ENCODE measurements around the gene GRIFIN. TPM values are rescaled to one million over a fixed set of nuclear protein-coding genes. Genes with fewer than 3 reads are reported as not detected.

The GRIFIN gene
- total and polyA plus RNA-seq, 9 of the 15 experiments (the other 6 are each of a cell fraction or from before 2014, with no cell fraction given), result not detected

DNA sequence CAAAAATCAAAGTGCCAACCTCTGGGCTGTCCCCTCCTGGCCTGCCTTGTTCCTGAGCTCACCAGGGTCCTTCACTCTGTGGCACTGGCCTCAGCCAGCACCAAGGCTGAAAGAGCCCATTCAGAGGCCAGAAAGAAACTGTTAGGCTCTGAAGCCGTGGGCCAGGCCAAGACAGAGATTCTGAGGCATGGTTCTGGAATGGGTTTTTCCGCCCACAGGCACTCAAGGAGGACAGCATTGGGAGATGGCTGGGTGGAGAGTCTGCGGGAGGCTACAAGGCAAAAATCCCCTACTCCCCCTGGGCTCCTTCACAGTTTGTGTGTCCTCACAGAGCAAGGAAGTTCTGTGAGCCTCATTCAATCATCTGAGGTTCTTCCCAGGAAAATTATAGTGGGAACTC lies 31.7 kb downstream of the GRIFIN start:
- in situ Hi-C loops (cut with MboI) (no loop called here), intact Hi-C loops (cut with micrococcal nuclease) (no loop called here)
- DNase-seq (ENCODE audit: extremely low read depth in 1 of 4, low spot score in 3 of 4) (peak in 1 of 4 experiments; percentile 7), ATAC-seq (no peak), FAIRE-seq (no peak)
- ChIA-PET POLR2A (interaction anchor here (0.6 kb wide), 1 partner anchor 45 kb away, joined by 3 read pairs; no protein-coding TSS in a partner anchor), CTCF (ENCODE audit: low intra/inter-chr PET ratio) (no interaction called here)
- no peaks in the 10 kb centered on the region for H4K20me1 ChIP-seq (replicated peaks; ENCODE audit: control insufficient read depth, insufficient read depth, low read length)
- peaks cover 0 to 26% of the 10 kb centered on the region in 2 experiments; a peak in 3 of 5 replicates for H3K4me1 ChIP-seq (replicated peaks in 1 of 2; ENCODE audit: control insufficient read depth in 2 of 2, insufficient read depth in 2 of 2, low read length in 2 of 2)
- no peaks in the 10 kb centered on the region for H3K79me2 ChIP-seq (ENCODE audit: control insufficient read depth, insufficient read depth, low read length)
- peaks cover 5% of the 10 kb centered on the region for H3K9me1 ChIP-seq (ENCODE audit: control insufficient read depth, insufficient read depth, low read length)
- no peak overlapping the region for H2AFZ ChIP-seq (ENCODE audit: low read depth, low read length)
- no peak overlapping the region for H3K9ac ChIP-seq (ENCODE audit: insufficient read depth in 1 of 2, low read depth in 2 of 2, low read length in 2 of 2)
- no peak overlapping the region for H3K27ac ChIP-seq (ENCODE audit: extremely low read depth, low read depth, low read length)
- no peak for TF ChIP-seq ZBTB8A (IDR thresholded peaks at IDR 0.05; ENCODE audit: partially characterized antibody)
- no peak for TF ChIP-seq NUFIP1 (IDR thresholded peaks at IDR 0.05; ENCODE audit: partially characterized antibody)
- no peak for TF ChIP-seq NR2C2 (CRISPR knock-in tag; IDR thresholded peaks at IDR 0.05)
- no peak for TF ChIP-seq NR2C2 (tag; IDR thresholded peaks at IDR 0.05)
- TF ChIP-seq IRF9 (tag; IDR thresholded peaks at IDR 0.05), result no peak
- no peak for TF ChIP-seq THRB (CRISPR knock-in tag; conservative IDR thresholded peaks at IDR 0.05)
- TF ChIP-seq ZNF217 (CRISPR knock-in tag; IDR thresholded peaks at IDR 0.05), result no peak
- H3K4me3 ChIP-seq, result no peak overlapping the region
- peaks cover 0 to 2% of the 10 kb centered on the region in 2 experiments; a peak in 1 of 5 replicates for H3K27me3 ChIP-seq (ENCODE audit: control insufficient read depth in 2 of 2, insufficient read depth in 2 of 2, low read length in 2 of 2)
- H3K36me3 ChIP-seq (ENCODE audit: control insufficient read depth, insufficient read depth, low read length), result no peaks in the 10 kb centered on the region
- WGBS (ENCODE audit: insufficient coverage, low coverage, missing lambda C conversion rate), result 63% methylated on average over 3 of the region's 3 CpGs
- no peaks in the 10 kb centered on the region for H3K9me3 ChIP-seq (replicated peaks; ENCODE audit: control insufficient read depth, insufficient read depth, low read depth, low read length)
- no TSS peak for BruUV-seq (replicated peaks)
- no peak overlapping the region for H3K4me2 ChIP-seq (ENCODE audit: insufficient read depth, low read length)
